ENCODE data around the gene ERLIN1. TPM values are rescaled to one million over a fixed set of nuclear protein-coding genes. Genes with fewer than 3 reads are reported as not detected.
A peak's percentile ranks its signal among the peaks of the same experiment; 100 is the strongest.

ERLIN1 gene
- total RNA-seq, result 10 to 100 TPM in 2 of 5 donors, 1 to 10 TPM in 3; 4.1 to 11.6 (median 8.9) TPM
- total RNA-seq (2013), result 9.7 TPM
- 7.1 to 39.9 (median 17.1) reads per million in 29 experiments for total RNA-seq

DNA sequence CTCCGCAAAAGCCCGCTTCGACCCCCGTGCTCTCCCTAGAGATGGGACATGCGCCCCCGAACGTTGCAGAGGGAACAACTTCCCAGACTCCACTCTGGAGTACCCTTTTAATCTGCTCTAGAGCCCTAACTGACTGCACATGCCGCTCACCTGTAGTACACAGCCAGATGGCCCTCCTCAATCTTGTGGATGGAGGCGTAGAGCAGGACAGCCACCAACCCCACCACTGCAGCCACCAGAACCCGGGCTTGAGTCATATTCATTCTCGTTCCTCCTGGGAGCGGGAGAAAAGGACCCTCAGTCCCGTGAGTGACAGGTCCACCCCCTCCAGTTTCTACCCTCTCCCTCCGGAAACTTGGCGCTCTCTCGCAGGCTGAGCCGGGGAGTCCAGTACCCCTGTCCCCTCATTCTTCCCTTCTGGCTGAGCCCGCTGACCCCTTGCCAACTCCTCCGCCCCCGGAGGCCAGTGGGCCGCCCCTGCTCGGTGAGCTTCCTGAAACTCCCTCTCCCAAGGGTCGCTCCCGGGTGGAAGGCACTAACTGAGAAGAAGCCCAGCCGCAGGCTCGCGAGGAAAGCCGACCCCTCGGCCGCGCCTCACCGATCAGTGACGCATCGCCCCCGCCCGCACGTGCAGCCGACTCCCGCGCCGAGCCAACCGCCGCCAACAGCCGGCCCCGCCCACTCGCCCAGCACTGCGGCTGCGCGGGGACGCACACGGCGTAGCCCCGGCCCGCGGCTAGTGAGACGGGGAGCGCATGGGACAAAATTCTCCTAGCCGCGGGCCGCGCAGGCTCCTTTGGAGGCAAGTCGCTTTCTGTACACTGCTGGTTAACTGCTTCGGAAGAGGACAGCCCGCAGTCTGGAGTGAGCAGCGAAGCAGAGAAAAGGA is at the start of gene ERLIN1:
ERLIN1 (minus strand) TSS at position 666 of the 889 bp plus-strand sequence; CDS start at position 263, 403 bp downstream.
- Histone ChIP-seq H3K4me1 (ENCODE audit: control insufficient read depth in 1 of 2, extremely low read depth in 1 of 2, insufficient read depth in 2 of 2, low read length in 2 of 2) (peaks cover 11 to 17% of the 10 kb centered on the region in 2 experiments), H3K36me3 (ENCODE audit: control insufficient read depth in 2 of 2, extremely low read depth in 1 of 2, insufficient read depth in 1 of 2, low read length in 1 of 2) (peaks cover 2 to 21% of the 10 kb centered on the region in 2 donors), H3K27ac (ENCODE audit: low read length) (peak within 1 kb of the TSS; percentile 79), H3K27me3 (replicated peaks in 1 of 2; ENCODE audit: control insufficient read depth in 2 of 2, extremely low read depth in 1 of 2, insufficient read depth in 2 of 2, low read length in 1 of 2) (no peaks in the 10 kb centered on the region), H3K4me3 (ENCODE audit: control insufficient read depth in 1 of 2, extremely low read depth in 1 of 2, low read length in 1 of 2) (peak within 1 kb of the TSS; percentile 92 to 94), H3K9me3 (no peaks in the 10 kb centered on the region)
- H3K9me3 Mint-ChIP-seq, result no peaks in the 10 kb centered on the region
- ChIA-PET POLR2A (interaction anchor here in 1 of 2 donors (0.6 to 1.0 kb wide), 2 partner anchors 41 to 315 kb away, joined by 4 to 8 read pairs; no protein-coding TSS in a partner anchor), CTCF (interaction anchor here (1.0 to 1.2 kb wide), 2 partner anchors 19 to 340 kb away, joined by 3 to 4 read pairs; no protein-coding TSS in a partner anchor)
- peak within 1 kb of the TSS; percentile 91 to 96 for H3K27ac Mint-ChIP-seq
- peak; percentile 80 to 95 (median 86) for DNase-seq
- under 1% methylated on average over 61 of the region's 65 CpGs for WGBS (ENCODE audit: insufficient coverage)
- ATAC-seq (replicated peaks in 1 of 4), result peak; percentile 93 to 96 (median 93)
- H3K4me1 Mint-ChIP-seq, result peaks cover 57 to 65% (median 63%) of the 10 kb centered on the region in 3 donors
- no peaks in the 10 kb centered on the region for H3K27me3 Mint-ChIP-seq
- H3K36me3 Mint-ChIP-seq, result peaks cover 13% of the 10 kb centered on the region
- H3K4me3 Mint-ChIP-seq, result peak within 1 kb of the TSS; percentile 93 to 100 (median 99)

DNA sequence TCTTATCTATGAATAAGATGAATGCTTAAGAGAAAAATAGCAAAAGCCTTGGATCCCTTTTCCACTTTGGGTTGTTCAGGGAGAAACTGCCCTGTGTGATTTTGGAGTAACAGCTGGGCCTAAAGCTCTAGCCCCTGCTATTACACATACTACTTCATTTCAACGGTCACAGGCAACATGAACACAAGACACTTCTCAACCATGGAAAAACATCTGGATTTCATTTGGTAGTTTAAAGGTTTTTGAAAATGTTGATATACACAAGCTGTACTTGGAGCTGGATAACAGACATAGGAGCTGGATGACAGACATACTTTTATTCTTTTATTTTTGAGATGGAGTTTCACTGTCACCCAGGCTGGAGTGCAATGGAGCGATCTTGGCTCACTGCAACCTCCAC is 46.3 kb upstream of the ERLIN1 start:
- no peak overlapping the region for H3K27ac Mint-ChIP-seq
- H3K4me1 ChIP-seq (ENCODE audit: control insufficient read depth in 1 of 2, extremely low read depth in 1 of 2, insufficient read depth in 2 of 2, low read length in 2 of 2), result peaks cover 7 to 23% of the 10 kb centered on the region in 2 experiments
- H3K36me3 ChIP-seq (ENCODE audit: control insufficient read depth in 2 of 2, extremely low read depth in 1 of 2, insufficient read depth in 1 of 2, low read length in 1 of 2), result peaks cover 2 to 49% of the 10 kb centered on the region in 2 donors
- no peak overlapping the region for H3K4me3 Mint-ChIP-seq
- no peaks in the 10 kb centered on the region for H3K9me3 ChIP-seq
- no peaks in the 10 kb centered on the region for H3K27me3 Mint-ChIP-seq
- no peaks in the 10 kb centered on the region for H3K27me3 ChIP-seq (replicated peaks in 1 of 2; ENCODE audit: control insufficient read depth in 2 of 2, extremely low read depth in 1 of 2, insufficient read depth in 2 of 2, low read length in 1 of 2)
- H3K4me3 ChIP-seq (ENCODE audit: control insufficient read depth in 1 of 2, extremely low read depth in 1 of 2, low read length in 1 of 2), result no peak overlapping the region
- WGBS (ENCODE audit: insufficient coverage), result 100% methylated on average over 1 of the region's 2 CpGs
- DNase-seq (no peak), ATAC-seq (replicated peaks in 1 of 4) (no peak)
- ChIA-PET POLR2A (interaction anchor here in 1 of 2 donors (0.5 kb wide), 1 partner anchor 41 kb away, joined by 4 read pairs; no protein-coding TSS in a partner anchor), CTCF (interaction anchor here in 1 of 2 donors (1.3 kb wide), 1 partner anchor 36 kb away, joined by 4 read pairs; no protein-coding TSS in a partner anchor)
- peaks cover 29% of the 10 kb centered on the region for H3K36me3 Mint-ChIP-seq
- peaks cover 28 to 31% (median 28%) of the 10 kb centered on the region in 3 donors for H3K4me1 Mint-ChIP-seq
- H3K9me3 Mint-ChIP-seq, result peaks cover 0 to 8% (median 0%) of the 10 kb centered on the region in 3 donors
- H3K27ac ChIP-seq (ENCODE audit: low read length), result no peak overlapping the region

DNA sequence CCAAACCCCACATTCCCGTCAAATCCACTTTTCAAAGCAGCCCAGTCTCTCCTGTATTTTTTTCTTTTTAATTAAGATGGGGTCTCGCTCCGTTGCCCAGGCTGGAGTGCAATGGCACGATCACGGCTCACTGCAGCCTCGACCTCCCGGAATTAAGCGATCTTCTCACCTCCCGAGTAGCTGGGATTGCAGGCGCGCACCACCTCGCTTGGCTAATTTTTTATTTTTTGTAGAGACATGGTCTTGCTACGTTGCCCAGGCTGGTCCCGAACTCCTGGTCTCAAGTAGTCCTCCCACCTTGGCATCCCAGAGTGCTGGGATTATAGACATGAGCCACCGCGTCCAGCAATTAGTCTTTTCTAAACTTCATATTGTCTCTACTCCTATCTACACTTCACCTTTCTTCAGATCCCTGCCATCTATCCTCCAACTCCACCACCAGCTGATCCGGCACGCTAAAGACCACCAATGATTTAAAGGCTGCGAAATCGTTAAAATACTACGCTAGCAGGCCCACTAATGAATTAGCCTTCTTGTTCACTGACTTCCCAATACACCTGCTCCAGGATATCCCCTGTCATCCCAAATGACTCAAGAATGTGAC is 44.1 kb upstream of the ERLIN1 start:
- no peaks in the 10 kb centered on the region for H3K9me3 ChIP-seq
- ATAC-seq (replicated peaks in 1 of 4) (no peak), DNase-seq (no peak)
- H3K36me3 ChIP-seq (ENCODE audit: control insufficient read depth in 2 of 2, extremely low read depth in 1 of 2, insufficient read depth in 1 of 2, low read length in 1 of 2), result peaks cover 2 to 40% of the 10 kb centered on the region in 2 donors
- peaks cover 0 to 8% (median 0%) of the 10 kb centered on the region in 3 donors for H3K9me3 Mint-ChIP-seq
- no peaks in the 10 kb centered on the region for H3K27me3 Mint-ChIP-seq
- H3K36me3 Mint-ChIP-seq, result peaks cover 20% of the 10 kb centered on the region
- H3K4me3 Mint-ChIP-seq, result peak overlapping the region; percentile 85 to 89 (median 87)
- 73% methylated on average over 18 of the region's 21 CpGs for WGBS (ENCODE audit: insufficient coverage)
- H3K27ac ChIP-seq (ENCODE audit: low read length), result peak overlapping the region; percentile 85
- peaks cover 9 to 23% of the 10 kb centered on the region in 2 experiments for H3K4me1 ChIP-seq (ENCODE audit: control insufficient read depth in 1 of 2, extremely low read depth in 1 of 2, insufficient read depth in 2 of 2, low read length in 2 of 2)
- peak overlapping the region; percentile 86 to 93 for H3K27ac Mint-ChIP-seq
- H3K27me3 ChIP-seq (replicated peaks in 1 of 2; ENCODE audit: control insufficient read depth in 2 of 2, extremely low read depth in 1 of 2, insufficient read depth in 2 of 2, low read length in 1 of 2), result no peaks in the 10 kb centered on the region
- peaks cover 36 to 40% (median 36%) of the 10 kb centered on the region in 3 donors for H3K4me1 Mint-ChIP-seq
- peak overlapping the region; percentile 95 to 96 for H3K4me3 ChIP-seq (ENCODE audit: control insufficient read depth in 1 of 2, extremely low read depth in 1 of 2, low read length in 1 of 2)
- POLR2A ChIA-PET, result no interaction called here
- CTCF ChIA-PET, result no interaction called here

DNA sequence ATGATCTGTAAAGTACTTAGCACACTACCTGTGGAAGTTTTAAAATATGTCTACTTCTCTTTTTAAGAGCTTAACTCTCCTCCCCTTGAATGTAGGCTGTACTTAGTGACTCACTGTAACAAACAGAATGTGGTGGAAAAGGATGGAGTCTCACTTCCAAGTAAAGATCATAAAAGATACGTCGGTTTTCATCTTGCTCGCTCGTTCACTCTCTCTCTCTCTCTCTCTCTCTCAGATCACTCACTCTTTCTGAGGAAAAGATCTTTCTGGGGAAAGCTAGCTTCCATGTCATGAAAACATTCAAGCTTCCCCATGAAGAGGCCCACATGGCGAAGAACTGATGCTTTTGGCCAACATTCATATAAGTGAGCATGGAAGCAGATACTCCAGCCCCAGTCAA is 38.0 kb upstream of the ERLIN1 start:
- ATAC-seq (replicated peaks in 1 of 4) (no peak), DNase-seq (no peak)
- H3K27me3 ChIP-seq (replicated peaks in 1 of 2; ENCODE audit: control insufficient read depth in 2 of 2, extremely low read depth in 1 of 2, insufficient read depth in 2 of 2, low read length in 1 of 2), result no peaks in the 10 kb centered on the region
- H3K9me3 Mint-ChIP-seq, result no peaks in the 10 kb centered on the region
- peaks cover 24 to 26% (median 24%) of the 10 kb centered on the region in 3 donors for H3K4me1 Mint-ChIP-seq
- H3K27me3 Mint-ChIP-seq, result no peaks in the 10 kb centered on the region
- H3K36me3 Mint-ChIP-seq, result peaks cover 47% of the 10 kb centered on the region
- H3K27ac Mint-ChIP-seq, result no peak overlapping the region
- CTCF ChIA-PET, result interaction anchor here in 1 of 2 donors (0.6 kb wide), 1 partner anchor 639 kb away, joined by 3 read pairs; no protein-coding TSS in a partner anchor
- POLR2A ChIA-PET, result no interaction called here
- no CpG with 5 or more reads among the region's 5 CpGs for WGBS (ENCODE audit: insufficient coverage)
- no peaks in the 10 kb centered on the region for H3K9me3 ChIP-seq
- peaks cover 8 to 11% of the 10 kb centered on the region in 2 experiments for H3K4me1 ChIP-seq (ENCODE audit: control insufficient read depth in 1 of 2, extremely low read depth in 1 of 2, insufficient read depth in 2 of 2, low read length in 2 of 2)
- H3K4me3 ChIP-seq (ENCODE audit: control insufficient read depth in 1 of 2, extremely low read depth in 1 of 2, low read length in 1 of 2), result no peak overlapping the region
- H3K27ac ChIP-seq (ENCODE audit: low read length), result no peak overlapping the region
- peaks cover 0 to 56% of the 10 kb centered on the region in 2 donors for H3K36me3 ChIP-seq (ENCODE audit: control insufficient read depth in 2 of 2, extremely low read depth in 1 of 2, insufficient read depth in 1 of 2, low read length in 1 of 2)
- H3K4me3 Mint-ChIP-seq, result no peak overlapping the region

DNA sequence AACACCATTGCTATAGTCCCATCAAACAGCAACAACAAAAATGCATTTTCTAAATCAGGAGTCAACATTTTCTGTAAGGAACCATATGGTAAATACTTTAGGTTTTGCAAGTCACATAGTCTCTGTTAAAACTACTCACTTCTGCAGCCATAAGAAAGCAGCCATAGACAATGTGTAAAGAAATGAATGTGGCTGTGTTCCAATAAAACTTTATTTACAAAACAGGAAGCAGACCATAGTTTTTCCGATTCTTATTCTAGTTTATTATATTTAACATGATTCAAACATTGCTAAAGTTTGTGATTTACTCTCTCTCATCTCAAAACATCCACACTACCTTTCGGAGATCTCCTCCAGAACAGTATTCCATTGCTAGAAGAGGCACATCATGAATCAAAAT is 36.7 kb upstream of the ERLIN1 start:
- WGBS (ENCODE audit: insufficient coverage), result no CpG with 5 or more reads among the region's 2 CpGs
- no peaks in the 10 kb centered on the region for H3K27me3 Mint-ChIP-seq
- POLR2A ChIA-PET, result no interaction called here
- DNase-seq (no peak), ATAC-seq (replicated peaks in 1 of 4) (no peak)
- CTCF ChIA-PET, result no interaction called here
- Histone ChIP-seq H3K4me3 (ENCODE audit: control insufficient read depth in 1 of 2, extremely low read depth in 1 of 2, low read length in 1 of 2) (no peak overlapping the region), H3K4me1 (ENCODE audit: control insufficient read depth in 1 of 2, extremely low read depth in 1 of 2, insufficient read depth in 2 of 2, low read length in 2 of 2) (peaks cover 0 to 2% of the 10 kb centered on the region in 2 experiments), H3K36me3 (ENCODE audit: control insufficient read depth in 2 of 2, extremely low read depth in 1 of 2, insufficient read depth in 1 of 2, low read length in 1 of 2) (peaks cover 0 to 69% of the 10 kb centered on the region in 2 donors), H3K9me3 (no peaks in the 10 kb centered on the region), H3K27me3 (replicated peaks in 1 of 2; ENCODE audit: control insufficient read depth in 2 of 2, extremely low read depth in 1 of 2, insufficient read depth in 2 of 2, low read length in 1 of 2) (no peaks in the 10 kb centered on the region), H3K27ac (ENCODE audit: low read length) (no peak overlapping the region)
- H3K4me1 Mint-ChIP-seq, result peaks cover 11 to 14% (median 11%) of the 10 kb centered on the region in 3 donors
- H3K27ac Mint-ChIP-seq, result no peak overlapping the region
- H3K36me3 Mint-ChIP-seq, result peaks cover 56% of the 10 kb centered on the region
- no peak overlapping the region for H3K4me3 Mint-ChIP-seq
- H3K9me3 Mint-ChIP-seq, result no peaks in the 10 kb centered on the region

DNA sequence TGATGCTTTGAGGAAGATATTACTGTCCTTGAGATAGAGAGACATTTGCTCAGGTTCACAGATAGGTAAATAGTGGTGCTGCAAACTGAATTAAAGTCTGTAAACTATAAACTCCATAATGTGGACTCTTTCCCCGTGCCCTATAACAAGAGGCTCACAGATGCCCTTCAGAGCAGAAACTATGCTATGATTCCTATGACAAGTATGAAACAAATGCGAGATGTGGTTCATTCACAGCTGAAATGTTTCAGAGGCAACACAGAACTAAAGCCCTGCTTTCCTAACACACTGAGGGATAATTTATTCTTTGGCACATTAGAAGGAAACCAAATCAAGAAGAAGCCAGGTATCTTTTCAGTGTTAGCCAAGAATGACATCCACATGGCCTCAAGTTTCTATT is 30.2 kb upstream of the ERLIN1 start:
- H3K36me3 Mint-ChIP-seq, result peaks cover 69% of the 10 kb centered on the region

More for the DNA sequence above, 30.2 kb upstream of the ERLIN1 start:
- Histone ChIP-seq H3K4me3 (ENCODE audit: control insufficient read depth in 1 of 2, extremely low read depth in 1 of 2, low read length in 1 of 2) (no peak overlapping the region), H3K27ac (ENCODE audit: low read length) (no peak overlapping the region), H3K27me3 (replicated peaks in 1 of 2; ENCODE audit: control insufficient read depth in 2 of 2, extremely low read depth in 1 of 2, insufficient read depth in 2 of 2, low read length in 1 of 2) (no peaks in the 10 kb centered on the region), H3K4me1 (ENCODE audit: control insufficient read depth in 1 of 2, extremely low read depth in 1 of 2, insufficient read depth in 2 of 2, low read length in 2 of 2) (no peaks in the 10 kb centered on the region), H3K36me3 (ENCODE audit: control insufficient read depth in 2 of 2, extremely low read depth in 1 of 2, insufficient read depth in 1 of 2, low read length in 1 of 2) (peaks cover 3 to 77% of the 10 kb centered on the region in 2 donors), H3K9me3 (no peaks in the 10 kb centered on the region)
- CTCF ChIA-PET, result no interaction called here
- Mint-ChIP-seq H3K27me3 (no peaks in the 10 kb centered on the region), H3K4me1 (no peaks in the 10 kb centered on the region), H3K4me3 (no peak overlapping the region), H3K9me3 (no peaks in the 10 kb centered on the region), H3K27ac (no peak overlapping the region)
- 100% methylated on average over 1 of the region's 2 CpGs for WGBS (ENCODE audit: insufficient coverage)
- POLR2A ChIA-PET, result interaction anchor here (0.7 kb wide), 2 partner anchors 20 to 36 kb away, joined by 3 read pairs; no protein-coding TSS in a partner anchor
- DNase-seq (no peak), ATAC-seq (replicated peaks in 1 of 4) (no peak)

All from T-cell (primary cell).